HEK293 (cell line): ENCODE measurements around the gene RNF39.

Source experiments
- CTCF ChIA-PET: fragments of 350-600 bp; formaldehyde crosslinking; extraction: SDS; loops from one replicate; lab custom pipeline; 2021; ENCODE audit warnings: antibody characterized with exemption; lab: Yijun Ruan, JAX
- POLR2A ChIA-PET: fragments of 300-600 bp; formaldehyde crosslinking; extraction: SDS; loops from one replicate; lab custom pipeline; 2020; ENCODE audit warnings: antibody characterized with exemption, inconsistent platforms; lab: Yijun Ruan, JAX
- H3K27ac ChIP-seq: fragments of 200-500 bp; sonication (Bioruptor generic); 2 replicates; pipeline ENCODE4 v1.5.1; 2014; ENCODE audit warnings: low read depth, low read length, control low read depth, inconsistent platforms; ENCODE audit errors: extremely low read depth
- H3K36me3 ChIP-seq, 2 experiments: fragments of 200-500 bp in 1 of 2; sonication (Bioruptor generic) in 1 of 2; 1 replicate in 1 of 2; 2 replicates in 1 of 2; pipeline ENCODE4 v1.5.1; 2014 to 2017; ENCODE audit warnings: inconsistent platforms in 2 of 2, low read length in 2 of 2; ENCODE audit not compliant: control insufficient read depth in 2 of 2, insufficient read depth in 1 of 2
- H3K4me1 ChIP-seq: fragments of 200-500 bp; sonication (Bioruptor generic); 2 replicates; pipeline ENCODE4 v1.5.1; 2014; ENCODE audit warnings: mild to moderate bottlenecking, low read length, inconsistent platforms; ENCODE audit not compliant: control insufficient read depth, insufficient read depth
- H3K4me3 ChIP-seq: 2 replicates; pipeline ENCODE4 v1.5.1; 2011; ENCODE audit warnings: low read depth, mild to moderate bottlenecking, control low read depth, low read length, moderate library complexity
- H3K9me3 ChIP-seq: fragments of 200-500 bp; sonication (Bioruptor generic); 2 replicates; pipeline ENCODE4 v1.5.1; 2014; ENCODE audit warnings: low read depth, low read length, inconsistent platforms; ENCODE audit not compliant: control insufficient read depth, insufficient read depth
- HOXC10 ChIP-seq: sonication (generic); formaldehyde crosslinking; IDR thresholded peaks from 2 replicates; pipeline ENCODE4 v1.8.1; 2023; ENCODE audit warnings: mild to moderate bottlenecking, missing genetic modification reagents
- KLF17 ChIP-seq: fragments of 450-650 bp; formaldehyde crosslinking; IDR thresholded peaks from 2 replicates; pipeline ENCODE4 v1.5.1; 2016; ENCODE audit warnings: missing biosample characterization, missing genetic modification characterization
- MEIS1 ChIP-seq: sonication (generic); formaldehyde crosslinking; IDR thresholded peaks from 2 replicates; pipeline ENCODE4 v1.8.1; 2022; ENCODE audit warnings: missing genetic modification reagents, mild to moderate bottlenecking, borderline replicate concordance
- PATZ1 ChIP-seq: fragments of 450-650 bp; formaldehyde crosslinking; IDR thresholded peaks from 2 replicates; pipeline ENCODE4 v1.5.1; 2016; ENCODE audit warnings: missing biosample characterization, missing genetic modification characterization
- SP7 ChIP-seq: fragments of 450-650 bp; formaldehyde crosslinking; IDR thresholded peaks from 2 replicates; pipeline ENCODE4 v1.5.1; 2016; ENCODE audit warnings: missing biosample characterization, missing genetic modification characterization
- TCF7L2 ChIP-seq: IDR thresholded peaks from 2 replicates; pipeline ENCODE4 v1.6.1; 2011; ENCODE audit warnings: low read depth, mild to moderate bottlenecking, inconsistent platforms, low read length, moderate library complexity, borderline replicate concordance
- ZBTB20 ChIP-seq: fragments of 450-650 bp; formaldehyde crosslinking; IDR thresholded peaks from 2 replicates; pipeline ENCODE4 v1.5.1; 2016; ENCODE audit warnings: missing biosample characterization, missing genetic modification characterization
- ZBTB26 ChIP-seq: fragments of 450-650 bp; formaldehyde crosslinking; optimal IDR thresholded peaks from 2 replicates; pipeline ENCODE3; 2016; ENCODE audit warnings: missing biosample characterization, mild to moderate bottlenecking, missing genetic modification characterization
- ZBTB44 ChIP-seq: fragments of 450-650 bp; IDR thresholded peaks from 2 replicates; pipeline ENCODE4 v1.5.1; 2018; ENCODE audit warnings: missing biosample characterization, mild to moderate bottlenecking, missing genetic modification characterization
- ZBTB48 ChIP-seq: fragments of 450-650 bp; formaldehyde crosslinking; IDR thresholded peaks from 2 replicates; pipeline ENCODE4 v1.5.1; 2016; ENCODE audit warnings: missing biosample characterization, missing genetic modification characterization
- ZBTB49 ChIP-seq: fragments of 450-650 bp; formaldehyde crosslinking; IDR thresholded peaks from 2 replicates; pipeline ENCODE4 v1.5.1; 2016; ENCODE audit warnings: missing biosample characterization, missing genetic modification characterization, low read depth
- ZFHX2 ChIP-seq: fragments of 450-650 bp; formaldehyde crosslinking; conservative IDR thresholded peaks from 2 replicates; pipeline ENCODE4 v1.5.1; 2016; ENCODE audit warnings: missing biosample characterization, missing genetic modification characterization
- ZNF10 ChIP-seq: fragments of 450-650 bp; formaldehyde crosslinking; IDR thresholded peaks from 2 replicates; pipeline ENCODE4 v1.5.1; 2017; ENCODE audit warnings: missing biosample characterization, missing genetic modification characterization
- ZNF169 ChIP-seq: fragments of 450-650 bp; formaldehyde crosslinking; IDR thresholded peaks from 2 replicates; pipeline ENCODE4 v1.5.1; 2016; ENCODE audit warnings: missing biosample characterization, missing genetic modification characterization
- ZNF23 ChIP-seq: fragments of 450-650 bp; formaldehyde crosslinking; IDR thresholded peaks from 2 replicates; pipeline ENCODE4 v1.5.1; 2016; ENCODE audit warnings: missing biosample characterization, missing genetic modification characterization, borderline replicate concordance
- ZNF292 ChIP-seq: fragments of 450-650 bp; formaldehyde crosslinking; IDR thresholded peaks from 2 replicates; pipeline ENCODE4 v1.5.1; 2016; ENCODE audit warnings: low read depth, missing biosample characterization, missing genetic modification characterization, borderline replicate concordance
- ZNF433 ChIP-seq: fragments of 450-650 bp; formaldehyde crosslinking; IDR thresholded peaks from 2 replicates; pipeline ENCODE4 v1.5.1; 2016; ENCODE audit warnings: missing biosample characterization, missing genetic modification characterization, low read depth
- ZNF623 ChIP-seq: fragments of 450-650 bp; formaldehyde crosslinking; IDR thresholded peaks from 2 replicates; pipeline ENCODE4 v1.5.1; 2016; ENCODE audit warnings: missing biosample characterization, missing genetic modification characterization
- ZNF654 ChIP-seq: fragments of 450-650 bp; formaldehyde crosslinking; IDR thresholded peaks from 2 replicates; pipeline ENCODE4 v1.5.1; 2016; ENCODE audit warnings: low read depth, missing biosample characterization, missing genetic modification characterization
- ZNF664 ChIP-seq: fragments of 450-650 bp; formaldehyde crosslinking; IDR thresholded peaks from 2 replicates; pipeline ENCODE4 v1.5.1; 2016; ENCODE audit warnings: missing biosample characterization, missing genetic modification characterization

Gene RNF39

GRCh38 chr6:30102414-30102969 is 26.9 kb upstream of the RNF39 start:
- peaks cover 15% of the 10 kb centered on the region for H3K4me1 ChIP-seq
- H3K36me3 ChIP-seq = no peaks in the 10 kb centered on the region
- no peaks in the 10 kb centered on the region for H3K9me3 ChIP-seq
- CTCF ChIA-PET = interaction anchor here (0.5 to 5.7 kb wide), 47 partner anchors 8 to 448 kb away, joined by 3 to 200 read pairs (median 5); partner anchors contain the start of genes POLR1H, PPP1R11, TRIM26 and TRIM31
- no peak for TF ChIP-seq HOXC10 (CRISPR knock-in tag)
- TF ChIP-seq KLF17 (tag by site-specific recombination) = no peak
- peak; percentile 11; the same call in 1 of the 2 replicates for TF ChIP-seq ZBTB20 (tag by site-specific recombination)
- no peak for TF ChIP-seq ZNF433 (tag by site-specific recombination)
- no peak for TF ChIP-seq ZBTB44 (tag by site-specific recombination)
- TF ChIP-seq ZBTB48 = 0 out of 2 replicates have a peak, but pooled peaks have one; percentile 41
- no peak for TF ChIP-seq SP7
- TF ChIP-seq ZNF623 (tag by site-specific recombination) = 0 out of 2 replicates have a peak, but pooled peaks have one; percentile 3
- no peak for TF ChIP-seq TCF7L2
- TF ChIP-seq ZFHX2 (tag by site-specific recombination) = 0 out of 2 replicates have a peak, but pooled peaks have one; percentile 20
- TF ChIP-seq ZNF169 (tag by site-specific recombination) = no peak
- no peak for TF ChIP-seq ZNF292
- no peak for TF ChIP-seq ZNF654 (tag by site-specific recombination)
- no peak for TF ChIP-seq ZNF23
- TF ChIP-seq ZBTB49 (tag by site-specific recombination) = no peak
- TF ChIP-seq PATZ1 (tag by site-specific recombination) = peak; percentile 33; the same call in 1 of the 2 replicates
- 0 out of 2 replicates have a peak, but pooled peaks have one; percentile 29 for TF ChIP-seq ZNF10
- TF ChIP-seq ZBTB26 (tag by site-specific recombination) = peak; percentile 15
- TF ChIP-seq MEIS1 (CRISPR knock-in tag) = no peak
- TF ChIP-seq ZNF664 (tag by site-specific recombination) = no peak
- H3K4me3 ChIP-seq = peak overlapping the region; percentile 33
- no peak overlapping the region; the same call in 1 of the 2 replicates for H3K27ac ChIP-seq
- POLR2A ChIA-PET = interaction anchor here (0.7 to 2.7 kb wide), 22 partner anchors 9 to 224 kb away, joined by 3 to 36 read pairs (median 5); partner anchors contain the start of genes POLR1H, PPP1R11, TRIM26 and TRIM39
